Natural killer cell treated with Interleukin-12 subunit alpha and Interleukin-12 subunit beta and Interleukin-15 and Interleukin-18, amount 100 ng/mL, for 72 hours (primary cell): Measurements from ENCODE around the gene BRCC3. TPM values are rescaled to one million over a fixed set of nuclear protein-coding genes. Genes with fewer than 3 reads are reported as not detected.

Experiments
- ATAC-seq, 2 donors: fragments of 150-1000 bp; cut with Tn5 transposase in 1 of 2; sonication (Bioruptor Pico), chemical (Tn5 transposase) in 1 of 2; 2 replicates each; pipeline ENCODE4 v1.10.0; 2021
- DNase-seq: peaks from one replicate; pipeline ENCODE4 v3.0.0; 2022; ENCODE audit warnings: low spot score
- H3K27ac Mint-ChIP-seq, 2 donors: 1 replicate in 1 of 2; 2 replicates in 1 of 2; pipeline ENCODE4 v1.8.0; 2022; ENCODE audit warnings: mixed read lengths in 2 of 2, mild to moderate bottlenecking in 1 of 2, moderate library complexity in 1 of 2
- H3K27me3 Mint-ChIP-seq, 2 donors: 1 replicate in 1 of 2; 2 replicates in 1 of 2; pipeline ENCODE4 v1.8.0; 2022; ENCODE audit warnings: mixed read lengths in 2 of 2
- H3K36me3 Mint-ChIP-seq: one replicate; pipeline ENCODE4 v1.8.0; 2022; ENCODE audit warnings: mixed read lengths
- H3K4me1 Mint-ChIP-seq, 2 donors: 1 replicate in 1 of 2; 2 replicates in 1 of 2; pipeline ENCODE4 v1.8.0; 2022; ENCODE audit warnings: low read depth in 2 of 2, mixed read lengths in 2 of 2, mild to moderate bottlenecking in 1 of 2
- H3K4me3 Mint-ChIP-seq: one replicate; pipeline ENCODE4 v1.8.0; 2022; ENCODE audit warnings: mixed read lengths
- H3K9me3 Mint-ChIP-seq: 2 replicates; pipeline ENCODE4 v1.8.0; 2022; ENCODE audit warnings: mixed read lengths
- total RNA-seq, 2 donors: library from RNA; stranded (reverse); gene quantifications; one replicate each; pipeline ENCODE4 v1.2.3, GENCODE V29; 2022

Gene BRCC3
- total RNA-seq, 2 donors from 2014 or later = 34.5 to 36.1 TPM

- Mint-ChIP-seq H3K36me3 (peaks cover 22% of the 10 kb centered on the region), H3K27me3 (peaks cover 0 to 6% of the 10 kb centered on the region in 2 donors), H3K4me3 (peak overlapping the region; percentile 89), H3K9me3 (no peaks in the 10 kb centered on the region), H3K27ac (peak overlapping the region; percentile 78 to 82), H3K4me1 (peaks cover 21 to 38% of the 10 kb centered on the region in 2 donors)
- ATAC-seq (no peak), DNase-seq (no peak)
Observed at GRCh38 chrX:155071694-155072280, 479 bp downstream of the BRCC3 start.

- no peaks in the 10 kb centered on the region for H3K27me3 Mint-ChIP-seq
- peak in 1 of 2 donors; percentile 63 for ATAC-seq
- no peak overlapping the region for H3K4me3 Mint-ChIP-seq
- H3K4me1 Mint-ChIP-seq = peaks cover 0 to 6% of the 10 kb centered on the region in 2 donors
- H3K36me3 Mint-ChIP-seq = peaks cover 7% of the 10 kb centered on the region
- H3K9me3 Mint-ChIP-seq = no peaks in the 10 kb centered on the region
- H3K27ac Mint-ChIP-seq = no peak overlapping the region
- no peak for DNase-seq
Observed at GRCh38 chrX:155086202-155086840, 15.0 kb downstream of the BRCC3 start.

GRCh38 chrX:155086961-155087735 lies 15.8 kb downstream of the BRCC3 start:
- Mint-ChIP-seq H3K27ac (no peak overlapping the region), H3K4me1 (peaks cover 0 to 6% of the 10 kb centered on the region in 2 donors), H3K9me3 (no peaks in the 10 kb centered on the region), H3K27me3 (no peaks in the 10 kb centered on the region), H3K4me3 (no peak overlapping the region), H3K36me3 (peaks cover 7% of the 10 kb centered on the region)
- DNase-seq (no peak), ATAC-seq (no peak)

GRCh38 chrX:155094468-155095061 lies 23.3 kb downstream of the BRCC3 start:
- Mint-ChIP-seq H3K27me3 (no peaks in the 10 kb centered on the region), H3K9me3 (no peaks in the 10 kb centered on the region), H3K4me3 (no peak overlapping the region), H3K36me3 (peaks cover 4% of the 10 kb centered on the region), H3K4me1 (peaks cover 0 to 3% of the 10 kb centered on the region in 2 donors), H3K27ac (no peak overlapping the region)
- ATAC-seq (no peak), DNase-seq (no peak)

- Mint-ChIP-seq H3K4me1 (peaks cover 4 to 5% of the 10 kb centered on the region in 2 donors), H3K4me3 (no peak overlapping the region), H3K9me3 (no peaks in the 10 kb centered on the region), H3K27me3 (peaks cover 0 to 2% of the 10 kb centered on the region in 2 donors), H3K36me3 (peaks cover 11% of the 10 kb centered on the region), H3K27ac (no peak overlapping the region)
- no peak for DNase-seq
- ATAC-seq = no peak
Observed at GRCh38 chrX:155105919-155106318, 34.6 kb downstream of the BRCC3 start.

DNA sequence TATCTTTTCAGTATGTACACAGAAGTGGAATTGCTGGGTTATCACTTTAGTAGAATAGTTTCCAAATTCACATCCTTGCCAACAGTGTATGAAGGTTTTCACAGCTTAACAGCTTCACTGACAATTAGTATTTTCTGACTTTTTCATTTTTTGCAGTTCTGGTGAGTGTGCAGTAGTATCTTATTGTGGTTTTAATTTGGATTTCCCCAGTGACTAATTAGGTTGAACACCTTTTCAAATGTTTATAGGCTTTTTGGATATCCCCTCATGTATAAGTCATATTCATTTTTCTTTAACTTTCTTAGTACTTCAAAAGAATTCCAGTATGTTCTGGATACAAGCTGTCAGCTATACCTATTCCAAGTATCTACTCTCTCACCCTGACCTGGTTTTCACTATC lies 37.1 kb downstream of the BRCC3 start:
- peaks cover 0 to 5% of the 10 kb centered on the region in 2 donors for H3K27me3 Mint-ChIP-seq
- H3K4me3 Mint-ChIP-seq = no peak overlapping the region
- H3K36me3 Mint-ChIP-seq = peaks cover 17% of the 10 kb centered on the region
- H3K4me1 Mint-ChIP-seq = peaks cover under 1 to 3% of the 10 kb centered on the region in 2 donors
- H3K9me3 Mint-ChIP-seq = no peaks in the 10 kb centered on the region
- DNase-seq = no peak
- peak in 1 of 2 donors; percentile 31 for ATAC-seq
- peak overlapping the region in 1 of 2 donors; percentile 17 for H3K27ac Mint-ChIP-seq

- ATAC-seq (no peak), DNase-seq (no peak)
- peaks cover 10% of the 10 kb centered on the region for H3K36me3 Mint-ChIP-seq
- H3K27me3 Mint-ChIP-seq = peaks cover 0 to 5% of the 10 kb centered on the region in 2 donors
- H3K9me3 Mint-ChIP-seq = no peaks in the 10 kb centered on the region
- H3K27ac Mint-ChIP-seq = no peak overlapping the region
- H3K4me3 Mint-ChIP-seq = no peak overlapping the region
- H3K4me1 Mint-ChIP-seq = peaks cover 0 to 7% of the 10 kb centered on the region in 2 donors
Observed at GRCh38 chrX:155112171-155112570, 40.9 kb downstream of the BRCC3 start.

GRCh38 chrX:155113097-155113496 lies 41.8 kb downstream of the BRCC3 start:
- H3K27ac Mint-ChIP-seq = no peak overlapping the region
- no peak overlapping the region for H3K4me3 Mint-ChIP-seq
- H3K36me3 Mint-ChIP-seq = peaks cover 6% of the 10 kb centered on the region
- no peak for DNase-seq
- peaks cover 0 to 7% of the 10 kb centered on the region in 2 donors for H3K4me1 Mint-ChIP-seq
- no peak for ATAC-seq
- H3K27me3 Mint-ChIP-seq = peaks cover 0 to 3% of the 10 kb centered on the region in 2 donors
- H3K9me3 Mint-ChIP-seq = no peaks in the 10 kb centered on the region

- Mint-ChIP-seq H3K27ac (no peak overlapping the region), H3K9me3 (no peaks in the 10 kb centered on the region), H3K4me1 (peaks cover 0 to 4% of the 10 kb centered on the region in 2 donors), H3K27me3 (peaks cover 0 to 3% of the 10 kb centered on the region in 2 donors), H3K4me3 (no peak overlapping the region), H3K36me3 (peaks cover 6% of the 10 kb centered on the region)
- DNase-seq (no peak), ATAC-seq (no peak)
Observed at GRCh38 chrX:155115174-155115819, 44.0 kb downstream of the BRCC3 start.

GRCh38 chrX:155127465-155127864 lies 56.2 kb downstream of the BRCC3 start:
- Mint-ChIP-seq H3K27ac (no peak overlapping the region), H3K4me1 (no peaks in the 10 kb centered on the region)

GRCh38 chrX:155127940-155128339 lies 56.6 kb downstream of the BRCC3 start:
- Mint-ChIP-seq H3K4me1 (no peaks in the 10 kb centered on the region), H3K36me3 (peaks cover 20% of the 10 kb centered on the region), H3K9me3 (no peaks in the 10 kb centered on the region), H3K4me3 (no peak overlapping the region), H3K27me3 (peaks cover 0 to 2% of the 10 kb centered on the region in 2 donors), H3K27ac (no peak overlapping the region)
- DNase-seq (no peak), ATAC-seq (no peak)

More at GRCh38 chrX:155127465-155127864, 56.2 kb downstream of the BRCC3 start:
- peaks cover 0 to 2% of the 10 kb centered on the region in 2 donors for H3K27me3 Mint-ChIP-seq
- no peaks in the 10 kb centered on the region for H3K9me3 Mint-ChIP-seq
- ATAC-seq = no peak
- H3K36me3 Mint-ChIP-seq = peaks cover 20% of the 10 kb centered on the region
- DNase-seq = no peak
- no peak overlapping the region for H3K4me3 Mint-ChIP-seq

DNA sequence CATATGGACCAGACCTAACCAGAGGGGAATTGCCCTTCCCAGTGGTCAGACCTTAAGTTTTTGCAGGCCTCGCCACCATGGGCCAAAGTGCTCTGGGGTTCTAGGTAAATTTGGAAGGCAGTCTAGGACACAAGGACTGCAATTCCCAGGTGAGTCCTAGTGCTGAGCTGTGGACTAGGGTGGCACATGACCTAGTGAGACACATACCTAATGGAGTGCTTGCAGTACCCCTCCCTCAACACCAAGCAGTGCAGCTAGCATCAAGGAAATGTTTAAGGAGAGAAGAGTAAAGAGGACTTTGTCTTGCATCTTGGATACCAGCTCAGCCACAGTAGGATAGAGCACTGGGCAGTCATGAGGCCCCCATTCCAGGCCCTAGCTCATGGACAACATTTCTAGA lies 60.8 kb downstream of the BRCC3 start:
- H3K9me3 Mint-ChIP-seq = no peaks in the 10 kb centered on the region
- H3K27me3 Mint-ChIP-seq = peaks cover 0 to 11% of the 10 kb centered on the region in 2 donors
- ATAC-seq = no peak

GRCh38 chrX:155134255-155134654 lies 62.9 kb downstream of the BRCC3 start:
- Mint-ChIP-seq H3K27me3 (peaks cover 0 to 13% of the 10 kb centered on the region in 2 donors), H3K27ac (no peak overlapping the region), H3K4me1 (no peaks in the 10 kb centered on the region), H3K36me3 (peaks cover 4% of the 10 kb centered on the region), H3K4me3 (no peak overlapping the region), H3K9me3 (no peaks in the 10 kb centered on the region)
- DNase-seq (no peak), ATAC-seq (no peak)

More for the DNA sequence above, 60.8 kb downstream of the BRCC3 start:
- Mint-ChIP-seq H3K27ac (no peak overlapping the region), H3K4me3 (no peak overlapping the region), H3K4me1 (no peaks in the 10 kb centered on the region), H3K36me3 (peaks cover 6% of the 10 kb centered on the region)
- no peak for DNase-seq
